Ascending aorta (tissue), 2 donors: ENCODE results near the gene GOSR2. TPM values are rescaled to one million over a fixed set of nuclear protein-coding genes. Genes with fewer than 3 reads are reported as not detected.
"Not testable (repeated sequence)": the region's sequence is repeated elsewhere in the genome, so short reads cannot be mapped to it uniquely, and the experiment has no call there.

Source experiments
- DNase-seq, 2 donors: peaks; one replicate each; pipeline ENCODE4 v3.0.0-alpha.2; 2019; ENCODE audit warnings: low spot score in 2 of 2
- H3K27ac ChIP-seq, 2 donors: fragments of 200-600 bp; sonication (generic); one replicate each; pipeline ENCODE4 v1.5.1; 2016 to 2017; ENCODE audit warnings: mild to moderate bottlenecking in 1 of 2
- H3K27me3 ChIP-seq: fragments of 200-600 bp; sonication (generic); one replicate; pipeline ENCODE4 v1.5.1; 2017
- H3K36me3 ChIP-seq, 2 donors: fragments of 200-600 bp; sonication (generic); one replicate each; pipeline ENCODE4 v1.5.1; 2016
- H3K4me1 ChIP-seq, 2 donors: fragments of 200-600 bp; sonication (generic); one replicate each; pipeline ENCODE4 v1.5.1; 2016 to 2017; ENCODE audit warnings: mild to moderate bottlenecking in 1 of 2
- H3K4me3 ChIP-seq, 2 donors: fragments of 200-600 bp; sonication (generic); one replicate each; pipeline ENCODE4 v1.5.1; 2016 to 2017; ENCODE audit warnings: mild to moderate bottlenecking in 1 of 2
- H3K9me3 ChIP-seq, 2 donors: fragments of 200-600 bp; sonication (generic); one replicate each; pipeline ENCODE4 v1.5.1; 2016
- CTCF ChIP-seq, 3 experiments: fragments of 200-600 bp in 2 of 3; fragments of 450-650 bp in 1 of 3; sonication (generic) in 2 of 3; IDR thresholded peaks; one replicate each; pipeline ENCODE4 v1.5.1; 2016 to 2019; ENCODE audit warnings: antibody characterized with exemption in 3 of 3, mild to moderate bottlenecking in 1 of 3, moderate library complexity in 1 of 3
- intact Hi-C: fragments of 100-400 bp; cut with DNase I; formaldehyde crosslinking; loops from one replicate; pipeline ENCODE4 v1.15.1; 2023
- total RNA-seq: library from RNA; depleted of rRNA; stranded (reverse); fragments of >200 nt; gene quantifications from one replicate; pipeline ENCODE4 v1.1.0, GENCODE V29; 2016

GOSR2 gene
- total RNA-seq, 1 donor from 2014 or later, result 36.4 TPM

- no peak for TF ChIP-seq CTCF (IDR thresholded peaks at IDR 0.05)
- no peaks in the 10 kb centered on the region for H3K27me3 ChIP-seq
- H3K27ac ChIP-seq, result no peak overlapping the region
- no peaks in the 10 kb centered on the region for H3K4me1 ChIP-seq
- no peaks in the 10 kb centered on the region for H3K36me3 ChIP-seq
- no peaks in the 10 kb centered on the region for H3K9me3 ChIP-seq
- no peak overlapping the region for H3K4me3 ChIP-seq
- DNase-seq, result no peak
- intact Hi-C loops, result no loop called here
These were observed 27.5 kb downstream of the GOSR2 start for GRCh38 chr17:46950342-46950996.

- no peak for TF ChIP-seq CTCF (IDR thresholded peaks at IDR 0.05)
- Histone ChIP-seq H3K9me3 (no peaks in the 10 kb centered on the region), H3K27ac (no peak overlapping the region), H3K4me3 (no peak overlapping the region), H3K27me3 (no peaks in the 10 kb centered on the region), H3K36me3 (no peaks in the 10 kb centered on the region), H3K4me1 (no peaks in the 10 kb centered on the region)
- DNase-seq, result no peak
- intact Hi-C loops, result no loop called here
These were observed 28.1 kb downstream of the GOSR2 start for GRCh38 chr17:46950997-46951621.

GRCh38 chr17:46951706-46952105, 28.7 kb downstream of the GOSR2 start:
- intact Hi-C loops, result no loop called here
- Histone ChIP-seq H3K4me3 (no peak overlapping the region), H3K27me3 (no peaks in the 10 kb centered on the region), H3K36me3 (no peaks in the 10 kb centered on the region), H3K4me1 (no peaks in the 10 kb centered on the region), H3K27ac (no peak overlapping the region), H3K9me3 (no peaks in the 10 kb centered on the region)
- DNase-seq, result no peak
- TF ChIP-seq CTCF (IDR thresholded peaks at IDR 0.05), result no peak

GRCh38 chr17:46952115-46952514, 29.2 kb downstream of the GOSR2 start:
- H3K36me3 ChIP-seq, result no peaks in the 10 kb centered on the region
- no peak for DNase-seq
- no peak for TF ChIP-seq CTCF (IDR thresholded peaks at IDR 0.05)
- H3K4me3 ChIP-seq, result no peak overlapping the region
- H3K4me1 ChIP-seq, result no peaks in the 10 kb centered on the region
- no peaks in the 10 kb centered on the region for H3K9me3 ChIP-seq
- intact Hi-C loops, result no loop called here
- H3K27ac ChIP-seq, result no peak overlapping the region
- no peaks in the 10 kb centered on the region for H3K27me3 ChIP-seq

GRCh38 chr17:46953191-46953590, 30.2 kb downstream of the GOSR2 start:
- H3K36me3 ChIP-seq, H3K27ac ChIP-seq, DNase-seq, H3K4me3 ChIP-seq, H3K27me3 ChIP-seq, H3K4me1 ChIP-seq, intact Hi-C loops, H3K9me3 ChIP-seq: not testable (repeated sequence)

- no peak for DNase-seq
- H3K27ac ChIP-seq, result no peak overlapping the region
- TF ChIP-seq CTCF (IDR thresholded peaks at IDR 0.05), result no peak
- no peak overlapping the region for H3K4me3 ChIP-seq
- no peaks in the 10 kb centered on the region for H3K36me3 ChIP-seq
- intact Hi-C loops, result no loop called here
- peaks cover 0 to 4% of the 10 kb centered on the region in 2 donors for H3K4me1 ChIP-seq
- no peaks in the 10 kb centered on the region for H3K9me3 ChIP-seq
- H3K27me3 ChIP-seq, result no peaks in the 10 kb centered on the region
These were observed 35.2 kb downstream of the GOSR2 start for GRCh38 chr17:46958041-46958591.
